ENCODE measurements around the gene HAUS7.

HAUS7 gene

GRCh38 chrX:153434801-153435200, 35.6 kb downstream of the HAUS7 start:
- TF ChIP-seq, protein P1, sequence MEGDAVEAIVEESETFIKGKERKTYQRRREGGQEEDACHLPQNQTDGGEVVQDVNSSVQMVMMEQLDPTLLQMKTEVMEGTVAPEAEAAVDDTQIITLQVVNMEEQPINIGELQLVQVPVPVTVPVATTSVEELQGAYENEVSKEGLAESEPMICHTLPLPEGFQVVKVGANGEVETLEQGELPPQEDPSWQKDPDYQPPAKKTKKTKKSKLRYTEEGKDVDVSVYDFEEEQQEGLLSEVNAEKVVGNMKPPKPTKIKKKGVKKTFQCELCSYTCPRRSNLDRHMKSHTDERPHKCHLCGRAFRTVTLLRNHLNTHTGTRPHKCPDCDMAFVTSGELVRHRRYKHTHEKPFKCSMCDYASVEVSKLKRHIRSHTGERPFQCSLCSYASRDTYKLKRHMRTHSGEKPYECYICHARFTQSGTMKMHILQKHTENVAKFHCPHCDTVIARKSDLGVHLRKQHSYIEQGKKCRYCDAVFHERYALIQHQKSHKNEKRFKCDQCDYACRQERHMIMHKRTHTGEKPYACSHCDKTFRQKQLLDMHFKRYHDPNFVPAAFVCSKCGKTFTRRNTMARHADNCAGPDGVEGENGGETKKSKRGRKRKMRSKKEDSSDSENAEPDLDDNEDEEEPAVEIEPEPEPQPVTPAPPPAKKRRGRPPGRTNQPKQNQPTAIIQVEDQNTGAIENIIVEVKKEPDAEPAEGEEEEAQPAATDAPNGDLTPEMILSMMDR (IDR thresholded peaks at IDR 0.05; ENCODE audit: control insufficient read depth, extremely low read depth, insufficient read depth), result no peak
- H3K4me3 ChIP-seq (ENCODE audit: low read depth, low read length), result no peak overlapping the region
- no peak for DNase-seq (ENCODE audit: low read depth)

GRCh38 chrX:153433781-153434285, 36.5 kb downstream of the HAUS7 start:
- TF ChIP-seq, protein P1 (IDR thresholded peaks at IDR 0.05; ENCODE audit: control insufficient read depth, extremely low read depth, insufficient read depth), result no peak
- no peak for DNase-seq (ENCODE audit: low read depth)
- H3K4me3 ChIP-seq (ENCODE audit: low read depth, low read length), result no peak overlapping the region

GRCh38 chrX:153433161-153433680, 37.2 kb downstream of the HAUS7 start:
- H3K4me3 ChIP-seq (ENCODE audit: low read depth, low read length), result no peak overlapping the region
- TF ChIP-seq, protein P1 (IDR thresholded peaks at IDR 0.05; ENCODE audit: control insufficient read depth, extremely low read depth, insufficient read depth), result no peak
- DNase-seq (ENCODE audit: low read depth), result no peak

- no peak overlapping the region for H3K4me3 ChIP-seq (ENCODE audit: low read depth, low read length)
- no peak for DNase-seq (ENCODE audit: low read depth)
- TF ChIP-seq, protein P1 (IDR thresholded peaks at IDR 0.05; ENCODE audit: control insufficient read depth, extremely low read depth, insufficient read depth), result no peak
These were observed 39.6 kb downstream of the HAUS7 start for GRCh38 chrX:153430796-153431195.

DNA sequence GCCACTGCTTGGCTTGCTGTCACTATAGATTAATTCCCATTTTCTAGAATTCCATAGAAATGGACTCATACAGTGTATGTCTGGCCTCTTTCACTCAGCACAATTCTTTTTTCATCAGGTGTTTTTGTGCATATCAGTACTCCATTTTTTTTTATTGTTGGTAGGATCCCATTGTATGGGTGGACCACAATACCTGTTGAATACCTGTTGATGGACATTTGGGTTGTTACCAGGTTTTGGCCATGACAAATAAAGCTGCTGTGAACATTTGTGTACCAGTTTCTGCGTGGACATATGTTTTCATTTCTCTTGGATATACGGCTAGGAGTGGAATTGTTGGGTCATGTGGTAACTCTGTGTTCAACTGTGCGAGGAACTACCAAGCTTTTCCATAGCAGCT, 44.2 kb downstream of the HAUS7 start:
- no peak for DNase-seq (ENCODE audit: low read depth)
- no peak overlapping the region for H3K4me3 ChIP-seq (ENCODE audit: low read depth, low read length)
- TF ChIP-seq, protein P1 (IDR thresholded peaks at IDR 0.05; ENCODE audit: control insufficient read depth, extremely low read depth, insufficient read depth), result no peak

GRCh38 chrX:153423652-153424051, 46.7 kb downstream of the HAUS7 start:
- TF ChIP-seq, protein P1 (IDR thresholded peaks at IDR 0.05; ENCODE audit: control insufficient read depth, extremely low read depth, insufficient read depth), result no peak
- DNase-seq (ENCODE audit: low read depth), result no peak
- H3K4me3 ChIP-seq (ENCODE audit: low read depth, low read length), result no peak overlapping the region

DNA sequence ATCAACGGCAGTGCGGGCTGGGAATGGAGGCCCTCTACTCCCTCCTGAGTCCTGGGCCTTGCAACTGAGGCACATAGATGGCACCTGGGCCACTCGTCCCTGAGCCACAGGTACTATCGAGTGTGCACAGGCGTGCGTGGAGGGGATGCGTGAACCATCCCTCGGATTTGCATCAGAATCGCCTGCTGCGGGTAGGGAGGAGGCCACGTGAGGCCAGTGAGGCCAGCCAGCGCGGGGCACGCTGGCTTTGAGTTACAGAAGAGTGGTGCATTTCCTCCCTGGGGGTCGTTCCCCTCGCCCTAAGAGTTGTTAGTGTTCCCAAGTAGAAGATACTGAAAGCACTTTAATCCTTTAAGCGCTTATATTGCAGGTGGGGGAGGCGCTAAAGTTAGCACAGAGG, 48.5 kb downstream of the HAUS7 start:
- DNase-seq (ENCODE audit: low read depth), result no peak
- H3K4me3 ChIP-seq (ENCODE audit: low read depth, low read length), result no peak overlapping the region
- TF ChIP-seq, protein P1 (IDR thresholded peaks at IDR 0.05; ENCODE audit: control insufficient read depth, extremely low read depth, insufficient read depth), result no peak
